Thyroid gland (tissue), 4 donors: ENCODE measurements around the gene ZDHHC8.

Source experiments
- POLR2A ChIP-seq, 2 donors: fragments of 450-650 bp; IDR thresholded peaks; one replicate each; pipeline ENCODE4 v1.6.1; 2017; ENCODE audit warnings: antibody characterized with exemption in 2 of 2, mild to moderate bottlenecking in 2 of 2, moderate library complexity in 1 of 2
- TF ChIP-seq, protein P1 (sequence below), 6 experiments: fragments of 200-600 bp in 3 of 6; fragments of 450-650 bp in 3 of 6; sonication (generic) in 3 of 6; IDR thresholded peaks; one replicate each; pipeline ENCODE4 v1.5.1; 2016 to 2019; ENCODE audit warnings: antibody characterized with exemption in 6 of 6, mild to moderate bottlenecking in 2 of 6, inconsistent platforms in 1 of 6, moderate library complexity in 1 of 6

DNA sequence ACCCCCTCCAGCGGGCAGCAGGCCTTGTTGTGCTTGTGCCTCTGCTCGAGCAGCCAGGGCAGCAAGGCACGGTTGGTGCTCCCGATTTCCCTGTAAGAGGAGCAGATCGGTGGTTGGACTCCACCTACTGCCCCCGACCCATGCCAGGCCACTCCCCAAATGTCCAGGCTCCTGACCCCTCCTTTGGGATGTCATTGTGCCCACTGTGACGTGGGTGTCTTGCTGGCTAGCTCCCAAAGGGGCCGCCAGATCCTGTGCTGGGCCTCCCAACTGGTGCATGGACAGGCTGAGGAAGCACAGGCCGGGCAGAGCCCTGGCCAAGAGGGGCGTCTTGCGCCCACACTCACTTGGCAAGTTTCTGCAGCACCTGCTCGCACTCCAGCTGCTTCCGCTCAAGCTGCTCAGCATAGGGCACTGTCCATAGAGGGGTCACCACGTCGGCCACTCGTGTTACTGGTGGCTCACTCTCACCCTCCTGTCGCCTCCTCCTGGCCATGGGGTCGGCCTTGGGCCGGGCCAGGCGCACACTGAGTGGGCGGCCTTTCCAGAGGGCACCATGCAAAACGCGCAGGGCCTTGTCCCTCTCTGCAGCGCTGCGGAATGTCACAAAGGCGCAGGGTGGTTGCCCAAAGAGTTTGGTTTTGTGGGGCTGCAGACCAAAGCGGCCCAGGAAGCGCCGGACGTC lies 15.8 kb upstream of the ZDHHC8 start, which contains the start of gene RANBP1:
- TF ChIP-seq, protein P1, sequence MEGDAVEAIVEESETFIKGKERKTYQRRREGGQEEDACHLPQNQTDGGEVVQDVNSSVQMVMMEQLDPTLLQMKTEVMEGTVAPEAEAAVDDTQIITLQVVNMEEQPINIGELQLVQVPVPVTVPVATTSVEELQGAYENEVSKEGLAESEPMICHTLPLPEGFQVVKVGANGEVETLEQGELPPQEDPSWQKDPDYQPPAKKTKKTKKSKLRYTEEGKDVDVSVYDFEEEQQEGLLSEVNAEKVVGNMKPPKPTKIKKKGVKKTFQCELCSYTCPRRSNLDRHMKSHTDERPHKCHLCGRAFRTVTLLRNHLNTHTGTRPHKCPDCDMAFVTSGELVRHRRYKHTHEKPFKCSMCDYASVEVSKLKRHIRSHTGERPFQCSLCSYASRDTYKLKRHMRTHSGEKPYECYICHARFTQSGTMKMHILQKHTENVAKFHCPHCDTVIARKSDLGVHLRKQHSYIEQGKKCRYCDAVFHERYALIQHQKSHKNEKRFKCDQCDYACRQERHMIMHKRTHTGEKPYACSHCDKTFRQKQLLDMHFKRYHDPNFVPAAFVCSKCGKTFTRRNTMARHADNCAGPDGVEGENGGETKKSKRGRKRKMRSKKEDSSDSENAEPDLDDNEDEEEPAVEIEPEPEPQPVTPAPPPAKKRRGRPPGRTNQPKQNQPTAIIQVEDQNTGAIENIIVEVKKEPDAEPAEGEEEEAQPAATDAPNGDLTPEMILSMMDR (IDR thresholded peaks at IDR 0.05), result no peak
- TF ChIP-seq POLR2A (IDR thresholded peaks at IDR 0.05), result no peak
